ENCODE results near the gene TMUB1. TPM values are rescaled to one million over a fixed set of nuclear protein-coding genes. Genes with fewer than 3 reads are reported as not detected.

TMUB1 gene
- total and polyA plus RNA-seq, 9 of the 15 experiments (the other 6 are each of a cell fraction or from before 2014, with no cell fraction given), result 0.14 to 241 (median 74.1) TPM

GRCh38 chr7:151059367-151060112, 23.8 kb downstream of the TMUB1 start, which contains the start of gene SLC4A2 (continued):
- no peak for TF ChIP-seq ZNF445 (CRISPR knock-in tag; IDR thresholded peaks at IDR 0.05; ENCODE audit: low read depth)
- TF ChIP-seq TFAP4 (CRISPR knock-in tag; IDR thresholded peaks at IDR 0.05; ENCODE audit: borderline replicate concordance), result 0 out of 2 replicates have a peak, but pooled peaks have one; percentile 67
- no peak for TF ChIP-seq ZNF354B (CRISPR knock-in tag; IDR thresholded peaks at IDR 0.05)
- no peak for TF ChIP-seq BMI1 (IDR thresholded peaks at IDR 0.05; ENCODE audit: low read length)
- peak; percentile 71 for TF ChIP-seq POLR2G (IDR thresholded peaks at IDR 0.05; ENCODE audit: low read depth, low read length)
- TF ChIP-seq MAFK (IDR thresholded peaks at IDR 0.05; ENCODE audit: low read length), result no peak
- 0 out of 2 replicates have a peak, but pooled peaks have one; percentile 38 for TF ChIP-seq CBX1 (IDR thresholded peaks at IDR 0.05; ENCODE audit: low read depth)
- TF ChIP-seq PRDM10 (IDR thresholded peaks at IDR 0.05; ENCODE audit: partially characterized antibody), result peak; percentile 89
- no peak for TF ChIP-seq XRCC4 (IDR thresholded peaks at IDR 0.05; ENCODE audit: extremely low read depth, insufficient read depth, insufficient read length)
- 0 out of 2 replicates have a peak, but pooled peaks have one; percentile 5 for TF ChIP-seq ARID2 (IDR thresholded peaks at IDR 0.05)
- no peak for TF ChIP-seq CGGBP1 (CRISPR knock-in tag; IDR thresholded peaks at IDR 0.05)
- TF ChIP-seq POLR2A (conservative IDR thresholded peaks at IDR 0.05), result peak; percentile 77
- no peak for TF ChIP-seq ZBTB49 (CRISPR knock-in tag; IDR thresholded peaks at IDR 0.05; ENCODE audit: borderline replicate concordance)
- TF ChIP-seq NR4A1 (CRISPR knock-in tag; IDR thresholded peaks at IDR 0.05), result no peak
- TF ChIP-seq NR4A1 (tag; IDR thresholded peaks at IDR 0.05), result peak; percentile 47; the same call in 1 of the 2 replicates
- no peak for TF ChIP-seq ZNF253 (CRISPR knock-in tag; conservative IDR thresholded peaks at IDR 0.05)
- peak in 1 of 2 experiments; percentile 56 for TF ChIP-seq E2F6 (IDR thresholded peaks at IDR 0.05; ENCODE audit: borderline replicate concordance in 1 of 2, extremely low read depth in 1 of 2, insufficient read depth in 1 of 2, insufficient read length in 1 of 2, low read depth in 1 of 2, low read length in 1 of 2, poor library complexity in 1 of 2, severe bottlenecking in 1 of 2)

All from K562 (cell line).